GM19043 (cell line): ENCODE data around the gene OAS3.
A peak's percentile ranks its signal among the peaks of the same experiment; 100 is the strongest.
"Not testable (repeated sequence)": the region's sequence is repeated elsewhere in the genome, so short reads cannot be mapped to it uniquely, and the experiment has no call there.

ENCODE experiments used
- ATAC-seq: cut with Tn5 transposase; IDR thresholded peaks from one replicate; pipeline ENCODE4 v1.9.1; 2021; ENCODE audit warnings: low read depth; ENCODE audit not compliant: unreplicated experiment

OAS3 gene

GRCh38 chr12:112926416-112927033 is 11.7 kb upstream of the OAS3 start:
- not testable (repeated sequence) for ATAC-seq

GRCh38 chr12:112927475-112927874 is 10.8 kb upstream of the OAS3 start:
- no peak for ATAC-seq

- ATAC-seq = no peak
Measured at GRCh38 chr12:112927925-112928324, 10.3 kb upstream of the OAS3 start.

GRCh38 chr12:112928978-112929377 is 9.3 kb upstream of the OAS3 start:
- ATAC-seq = no peak

- no peak for ATAC-seq
Measured at GRCh38 chr12:112929715-112930114, 8.6 kb upstream of the OAS3 start.

GRCh38 chr12:112930350-112930749 is 7.9 kb upstream of the OAS3 start:
- no peak for ATAC-seq

- ATAC-seq = no peak
Measured at GRCh38 chr12:112932485-112933128, 5.7 kb upstream of the OAS3 start.

GRCh38 chr12:112933129-112933505 is 5.2 kb upstream of the OAS3 start:
- no peak for ATAC-seq

- ATAC-seq = no peak
Measured at GRCh38 chr12:112936264-112936663, 2.0 kb upstream of the OAS3 start.

GRCh38 chr12:112936927-112937326 is 1.3 kb upstream of the OAS3 start:
- ATAC-seq = no peak

- no peak for ATAC-seq
Measured at GRCh38 chr12:112938751-112939150, 477 bp downstream of the OAS3 start.

- peak; percentile 63 for ATAC-seq
Measured at GRCh38 chr12:112939761-112940381, 1.6 kb downstream of the OAS3 start.

GRCh38 chr12:112941528-112942335 is 3.5 kb downstream of the OAS3 start:
- no peak for ATAC-seq

GRCh38 chr12:112942572-112942971 is 4.3 kb downstream of the OAS3 start:
- ATAC-seq = no peak

GRCh38 chr12:112944024-112944690 is 5.9 kb downstream of the OAS3 start:
- ATAC-seq = no peak

- no peak for ATAC-seq
Measured at GRCh38 chr12:112945515-112945914, 7.2 kb downstream of the OAS3 start.

GRCh38 chr12:112946236-112947000 is 8.1 kb downstream of the OAS3 start:
- no peak for ATAC-seq

- no peak for ATAC-seq
Measured at GRCh38 chr12:112947314-112947713, 9.0 kb downstream of the OAS3 start.

GRCh38 chr12:112947761-112948160 is 9.5 kb downstream of the OAS3 start:
- no peak for ATAC-seq

GRCh38 chr12:112948806-112949205 is 10.5 kb downstream of the OAS3 start:
- ATAC-seq = no peak
